GM21381 (cell line): ENCODE data around the gene RAB40B.
A peak's percentile ranks its signal among the peaks of the same experiment; 100 is the strongest.

Source experiments
- ATAC-seq: cut with Tn5 transposase; IDR thresholded peaks from one replicate; pipeline ENCODE4 v1.9.1; 2021; ENCODE audit warnings: mild to moderate bottlenecking, moderate library complexity; ENCODE audit not compliant: unreplicated experiment

Gene RAB40B

GRCh38 chr17:82716203-82717010, 17.9 kb upstream of the RAB40B start, which contains the start of gene FN3KRP:
TSS of gene FN3KRP (plus strand) at chr17:82716706. CDS start at chr17:82716756, 50 bp downstream.
- ATAC-seq, result peak; percentile 76

- ATAC-seq, result no peak
Observed at GRCh38 chr17:82713071-82713723, 14.7 kb upstream of the RAB40B start.

GRCh38 chr17:82710499-82711232, 12.2 kb upstream of the RAB40B start:
- no peak for ATAC-seq

- ATAC-seq, result no peak
Observed at GRCh38 chr17:82709676-82710498, 11.4 kb upstream of the RAB40B start.

- no peak for ATAC-seq
Observed at GRCh38 chr17:82709024-82709675, 10.7 kb upstream of the RAB40B start.

GRCh38 chr17:82705756-82706155, 7.3 kb upstream of the RAB40B start:
- no peak for ATAC-seq

- no peak for ATAC-seq
Observed at GRCh38 chr17:82704886-82705285, 6.4 kb upstream of the RAB40B start.

- no peak for ATAC-seq
Observed at GRCh38 chr17:82703935-82704865, 5.7 kb upstream of the RAB40B start.

- ATAC-seq, result no peak
Observed at GRCh38 chr17:82703036-82703745, 4.7 kb upstream of the RAB40B start.

- no peak for ATAC-seq
Observed at GRCh38 chr17:82702231-82702927, 3.9 kb upstream of the RAB40B start.

GRCh38 chr17:82699551-82699950, 1.1 kb upstream of the RAB40B start:
- ATAC-seq, result no peak

- peak; percentile 26 for ATAC-seq
Observed at GRCh38 chr17:82698974-82699442, 510 bp upstream of the RAB40B start.

GRCh38 chr17:82697808-82698064, 762 bp downstream of the RAB40B start:
- no peak for ATAC-seq

GRCh38 chr17:82696916-82697807, 1.3 kb downstream of the RAB40B start:
- ATAC-seq, result no peak

GRCh38 chr17:82696259-82696658, 2.2 kb downstream of the RAB40B start:
- ATAC-seq, result no peak

- ATAC-seq, result no peak
Observed at GRCh38 chr17:82694647-82695046, 3.9 kb downstream of the RAB40B start.
